GM23338 (cell line): ENCODE data around the gene DNAJC17. TPM values are rescaled to one million over a fixed set of nuclear protein-coding genes. Genes with fewer than 3 reads are reported as not detected.

Experiments used
- ATAC-seq: fragments of 200-7000 bp; cut with Tn5 transposase; 3 replicates; pipeline ENCODE4 v1.9.1; 2020
- DNase-seq: peaks from one replicate; pipeline ENCODE4 v3.0.0-alpha.2; 2015; ENCODE audit warnings: low spot score
- H2AFZ ChIP-seq: fragments of 200-600 bp; sonication (generic); 2 replicates; pipeline ENCODE4 v1.8.0; 2016; ENCODE audit warnings: antibody characterized with exemption, mild to moderate bottlenecking, moderate library complexity
- H3F3A ChIP-seq: fragments of 200-600 bp; sonication (generic); replicated peaks from 2 replicates; pipeline ENCODE4 v1.8.0; 2017; ENCODE audit warnings: antibody characterized with exemption, mixed run types, low read depth
- H3K27ac ChIP-seq: fragments of 200-600 bp; sonication (generic); 2 replicates; pipeline ENCODE4 v1.6.1; 2016; ENCODE audit warnings: low read depth
- H3K27me3 ChIP-seq: fragments of 200-600 bp; sonication (generic); 2 replicates; pipeline ENCODE4 v1.8.0; 2016; ENCODE audit warnings: mild to moderate bottlenecking, mixed run types, moderate library complexity; ENCODE audit not compliant: insufficient read depth
- H3K36me3 ChIP-seq: fragments of 200-600 bp; sonication (generic); 2 replicates; pipeline ENCODE4 v1.8.0; 2016; ENCODE audit warnings: mild to moderate bottlenecking; ENCODE audit not compliant: insufficient read depth
- H3K4me1 ChIP-seq: fragments of 200-600 bp; sonication (generic); 2 replicates; pipeline ENCODE4 v1.8.0; 2016; ENCODE audit warnings: mild to moderate bottlenecking, moderate library complexity; ENCODE audit not compliant: insufficient read depth
- H3K4me2 ChIP-seq: fragments of 200-600 bp; sonication (generic); 2 replicates; pipeline ENCODE4 v1.7.1; 2017; ENCODE audit warnings: mixed run types
- H3K4me3 ChIP-seq: fragments of 200-600 bp; sonication (generic); 2 replicates; pipeline ENCODE4 v1.6.1; 2016; ENCODE audit warnings: mixed run types
- H3K79me2 ChIP-seq: fragments of 200-600 bp; sonication (generic); replicated peaks from 2 replicates; pipeline ENCODE4 v1.8.0; 2017; ENCODE audit warnings: mild to moderate bottlenecking; ENCODE audit not compliant: insufficient read depth
- H3K9me2 ChIP-seq: fragments of 200-600 bp; sonication (generic); 2 replicates; pipeline ENCODE4 v1.8.0; 2017; ENCODE audit not compliant: insufficient read depth
- H4K20me1 ChIP-seq: fragments of 200-600 bp; sonication (generic); replicated peaks from 2 replicates; pipeline ENCODE4 v1.8.0; 2017; ENCODE audit warnings: mild to moderate bottlenecking; ENCODE audit not compliant: insufficient read depth
- H3K27ac Mint-ChIP-seq: 2 replicates; pipeline ENCODE4 v1.8.0; 2020; ENCODE audit warnings: inconsistent platforms, mild to moderate bottlenecking, moderate library complexity, mixed read lengths
- H3K27me3 Mint-ChIP-seq: 3 replicates; pipeline ENCODE4 v1.8.0; 2022; ENCODE audit warnings: low read depth, mild to moderate bottlenecking, moderate library complexity, mixed read lengths, inconsistent platforms; ENCODE audit not compliant: insufficient read depth, poor library complexity
- H3K36me3 Mint-ChIP-seq: 3 replicates; pipeline ENCODE4 v1.8.0; 2021; ENCODE audit warnings: low read depth, mild to moderate bottlenecking, inconsistent platforms, moderate library complexity, mixed read lengths
- H3K4me1 Mint-ChIP-seq: 3 replicates; pipeline ENCODE4 v1.8.0; 2020; ENCODE audit warnings: mild to moderate bottlenecking, inconsistent platforms, mixed read lengths
- H3K4me3 Mint-ChIP-seq: 3 replicates; pipeline ENCODE4 v1.8.0; 2021; ENCODE audit warnings: moderate library complexity, mild to moderate bottlenecking, inconsistent platforms, mixed read lengths
- H3K9me3 Mint-ChIP-seq: 3 replicates; pipeline ENCODE4 v1.8.0; 2020; ENCODE audit warnings: moderate library complexity, mild to moderate bottlenecking, inconsistent platforms, mixed read lengths
- CREB1 ChIP-seq: fragments of 250-450 bp; sonication (Bioruptor Pico); IDR thresholded peaks from 2 replicates; pipeline ENCODE4 v1.5.0; 2020; ENCODE audit warnings: low read depth, mild to moderate bottlenecking, moderate library complexity
- EZH2 ChIP-seq: fragments of 200-600 bp; sonication (generic); IDR thresholded peaks from one replicate; pipeline ENCODE4 v1.8.0; 2017; ENCODE audit warnings: antibody characterized with exemption, mild to moderate bottlenecking, low read depth; ENCODE audit not compliant: unreplicated experiment
- EZH2phosphoT487 ChIP-seq: fragments of 200-600 bp; sonication (generic); IDR thresholded peaks from one replicate; pipeline ENCODE4 v1.8.1; 2018; ENCODE audit warnings: antibody characterized with exemption; ENCODE audit not compliant: unreplicated experiment
- JUNB ChIP-seq: IDR thresholded peaks from one replicate; pipeline ENCODE4 v1.6.1; 2016; ENCODE audit warnings: antibody characterized with exemption; ENCODE audit not compliant: unreplicated experiment
- NANOG ChIP-seq: IDR thresholded peaks from 2 replicates; pipeline ENCODE4 v1.6.1; 2016; ENCODE audit warnings: antibody characterized with exemption, borderline replicate concordance
- POLR2AphosphoS5 ChIP-seq: IDR thresholded peaks from 2 replicates; pipeline ENCODE4 v1.6.1; 2016; ENCODE audit warnings: antibody characterized with exemption, low read depth
- STAT1 ChIP-seq: IDR thresholded peaks from one replicate; pipeline ENCODE4 v1.6.1; 2016; ENCODE audit warnings: antibody characterized with exemption; ENCODE audit not compliant: unreplicated experiment
- ZNF114 ChIP-seq: fragments of 250-450 bp; sonication (Bioruptor Pico); IDR thresholded peaks from 2 replicates; pipeline ENCODE4 v1.5.0; 2020; ENCODE audit warnings: mild to moderate bottlenecking, moderate library complexity
- ZNF331 ChIP-seq: fragments of 250-450 bp; sonication (Bioruptor Pico); IDR thresholded peaks from 2 replicates; pipeline ENCODE4 v1.5.0; 2020; ENCODE audit warnings: low read depth, mild to moderate bottlenecking, moderate library complexity
- ZNF462 ChIP-seq: fragments of 250-450 bp; sonication (Bioruptor Pico); IDR thresholded peaks from 2 replicates; pipeline ENCODE4 v1.5.0; 2020; ENCODE audit warnings: mild to moderate bottlenecking, moderate library complexity
- polyA plus RNA-seq: library from polyadenylated mRNA; unstranded; fragments of >200 nt; fragmentation: Nextera tagmentation; extraction: Ambion mirVana; gene quantifications from 2 replicates; pipeline ENCODE4 v1.2.1, GENCODE V29; 2016
- total RNA-seq: library from RNA; depleted of rRNA; stranded (reverse); fragments of >200 nt; shearing (Covaris generic); gene quantifications from 2 replicates; pipeline ENCODE4 v1.2.3, GENCODE V29; 2014
- TF ChIP-seq, protein P1 (sequence below), 2 experiments: fragments of 200-600 bp in 1 of 2; sonication (generic) in 1 of 2; conservative IDR thresholded peaks; 2 replicates each; pipeline versions ENCODE4 v1.5.1 to v1.6.1; 2016 to 2017; ENCODE audit warnings: antibody characterized with exemption in 2 of 2, low read depth in 2 of 2, mild to moderate bottlenecking in 2 of 2, moderate library complexity in 1 of 2
- TF ChIP-seq, protein P2 (sequence below): IDR thresholded peaks from 2 replicates; pipeline ENCODE4 v1.6.1; 2016; ENCODE audit warnings: antibody characterized with exemption
- TF ChIP-seq, protein P3 (sequence below): IDR thresholded peaks from one replicate; pipeline ENCODE4 v1.6.1; 2018; ENCODE audit warnings: antibody characterized with exemption; ENCODE audit not compliant: unreplicated experiment

DNAJC17 gene
- total and polyA plus RNA-seq, 2 experiments from 2014 or later = 23.0 to 77.6 TPM

GRCh38 chr15:40819048-40819447 lies 11.8 kb upstream of the DNAJC17 start:
- H3K79me2 ChIP-seq = no peaks in the 10 kb centered on the region
- H3K4me2 ChIP-seq = no peak overlapping the region
- H3K4me1 ChIP-seq = no peaks in the 10 kb centered on the region
- H3K9me3 Mint-ChIP-seq = no peaks in the 10 kb centered on the region
- H3K4me1 Mint-ChIP-seq = no peaks in the 10 kb centered on the region
- ATAC-seq (no peak), DNase-seq (no peak)
- no peak overlapping the region for H3K4me3 Mint-ChIP-seq
- no peaks in the 10 kb centered on the region for H3K27me3 ChIP-seq
- H3K4me3 ChIP-seq = no peak overlapping the region
- no peaks in the 10 kb centered on the region for H4K20me1 ChIP-seq
- no peaks in the 10 kb centered on the region for H3K9me2 ChIP-seq
- no peak overlapping the region for H3K27ac Mint-ChIP-seq
- no peak overlapping the region for H2AFZ ChIP-seq
- H3K36me3 ChIP-seq = no peaks in the 10 kb centered on the region
- no peak for TF ChIP-seq ZNF114 (CRISPR knock-in tag)
- TF ChIP-seq, protein P1, sequence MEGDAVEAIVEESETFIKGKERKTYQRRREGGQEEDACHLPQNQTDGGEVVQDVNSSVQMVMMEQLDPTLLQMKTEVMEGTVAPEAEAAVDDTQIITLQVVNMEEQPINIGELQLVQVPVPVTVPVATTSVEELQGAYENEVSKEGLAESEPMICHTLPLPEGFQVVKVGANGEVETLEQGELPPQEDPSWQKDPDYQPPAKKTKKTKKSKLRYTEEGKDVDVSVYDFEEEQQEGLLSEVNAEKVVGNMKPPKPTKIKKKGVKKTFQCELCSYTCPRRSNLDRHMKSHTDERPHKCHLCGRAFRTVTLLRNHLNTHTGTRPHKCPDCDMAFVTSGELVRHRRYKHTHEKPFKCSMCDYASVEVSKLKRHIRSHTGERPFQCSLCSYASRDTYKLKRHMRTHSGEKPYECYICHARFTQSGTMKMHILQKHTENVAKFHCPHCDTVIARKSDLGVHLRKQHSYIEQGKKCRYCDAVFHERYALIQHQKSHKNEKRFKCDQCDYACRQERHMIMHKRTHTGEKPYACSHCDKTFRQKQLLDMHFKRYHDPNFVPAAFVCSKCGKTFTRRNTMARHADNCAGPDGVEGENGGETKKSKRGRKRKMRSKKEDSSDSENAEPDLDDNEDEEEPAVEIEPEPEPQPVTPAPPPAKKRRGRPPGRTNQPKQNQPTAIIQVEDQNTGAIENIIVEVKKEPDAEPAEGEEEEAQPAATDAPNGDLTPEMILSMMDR (conservative IDR thresholded peaks at IDR 0.05; ENCODE audit: low read depth in 2 of 2) = no peak
- no peak for TF ChIP-seq CREB1 (CRISPR knock-in tag)
- no peak for TF ChIP-seq EZH2phosphoT487
- no peak for TF ChIP-seq ZNF462
- TF ChIP-seq NANOG = no peak
- TF ChIP-seq, protein P2, sequence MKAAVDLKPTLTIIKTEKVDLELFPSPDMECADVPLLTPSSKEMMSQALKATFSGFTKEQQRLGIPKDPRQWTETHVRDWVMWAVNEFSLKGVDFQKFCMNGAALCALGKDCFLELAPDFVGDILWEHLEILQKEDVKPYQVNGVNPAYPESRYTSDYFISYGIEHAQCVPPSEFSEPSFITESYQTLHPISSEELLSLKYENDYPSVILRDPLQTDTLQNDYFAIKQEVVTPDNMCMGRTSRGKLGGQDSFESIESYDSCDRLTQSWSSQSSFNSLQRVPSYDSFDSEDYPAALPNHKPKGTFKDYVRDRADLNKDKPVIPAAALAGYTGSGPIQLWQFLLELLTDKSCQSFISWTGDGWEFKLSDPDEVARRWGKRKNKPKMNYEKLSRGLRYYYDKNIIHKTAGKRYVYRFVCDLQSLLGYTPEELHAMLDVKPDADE = no peak
- TF ChIP-seq EZH2 = no peak
- no peak for TF ChIP-seq STAT1
- no peak for TF ChIP-seq ZNF331
- TF ChIP-seq JUNB = no peak
- no peak for TF ChIP-seq POLR2AphosphoS5
- TF ChIP-seq, protein P3, sequence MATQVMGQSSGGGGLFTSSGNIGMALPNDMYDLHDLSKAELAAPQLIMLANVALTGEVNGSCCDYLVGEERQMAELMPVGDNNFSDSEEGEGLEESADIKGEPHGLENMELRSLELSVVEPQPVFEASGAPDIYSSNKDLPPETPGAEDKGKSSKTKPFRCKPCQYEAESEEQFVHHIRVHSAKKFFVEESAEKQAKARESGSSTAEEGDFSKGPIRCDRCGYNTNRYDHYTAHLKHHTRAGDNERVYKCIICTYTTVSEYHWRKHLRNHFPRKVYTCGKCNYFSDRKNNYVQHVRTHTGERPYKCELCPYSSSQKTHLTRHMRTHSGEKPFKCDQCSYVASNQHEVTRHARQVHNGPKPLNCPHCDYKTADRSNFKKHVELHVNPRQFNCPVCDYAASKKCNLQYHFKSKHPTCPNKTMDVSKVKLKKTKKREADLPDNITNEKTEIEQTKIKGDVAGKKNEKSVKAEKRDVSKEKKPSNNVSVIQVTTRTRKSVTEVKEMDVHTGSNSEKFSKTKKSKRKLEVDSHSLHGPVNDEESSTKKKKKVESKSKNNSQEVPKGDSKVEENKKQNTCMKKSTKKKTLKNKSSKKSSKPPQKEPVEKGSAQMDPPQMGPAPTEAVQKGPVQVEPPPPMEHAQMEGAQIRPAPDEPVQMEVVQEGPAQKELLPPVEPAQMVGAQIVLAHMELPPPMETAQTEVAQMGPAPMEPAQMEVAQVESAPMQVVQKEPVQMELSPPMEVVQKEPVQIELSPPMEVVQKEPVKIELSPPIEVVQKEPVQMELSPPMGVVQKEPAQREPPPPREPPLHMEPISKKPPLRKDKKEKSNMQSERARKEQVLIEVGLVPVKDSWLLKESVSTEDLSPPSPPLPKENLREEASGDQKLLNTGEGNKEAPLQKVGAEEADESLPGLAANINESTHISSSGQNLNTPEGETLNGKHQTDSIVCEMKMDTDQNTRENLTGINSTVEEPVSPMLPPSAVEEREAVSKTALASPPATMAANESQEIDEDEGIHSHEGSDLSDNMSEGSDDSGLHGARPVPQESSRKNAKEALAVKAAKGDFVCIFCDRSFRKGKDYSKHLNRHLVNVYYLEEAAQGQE = no peak
- H3K27ac ChIP-seq = no peak overlapping the region
- no peaks in the 10 kb centered on the region for H3F3A ChIP-seq
- H3K36me3 Mint-ChIP-seq = peaks cover 6% of the 10 kb centered on the region; the same call in 1 of the 3 replicates
- H3K27me3 Mint-ChIP-seq = peaks cover 5% of the 10 kb centered on the region
